Fibroblast of lung (primary cell): ENCODE results near the gene OR5AS1.

Experiments
- CTCF ChIP-seq, 2 donors: IDR thresholded peaks in 1 of 2; conservative IDR thresholded peaks in 1 of 2; 1 replicate in 1 of 2; 2 replicates in 1 of 2; pipeline ENCODE4 v1.5.1; 2011 to 2012; ENCODE audit warnings: low read length in 2 of 2, control low read depth in 1 of 2, inconsistent platforms in 1 of 2, low read depth in 1 of 2, mild to moderate bottlenecking in 1 of 2
- EZH2 ChIP-seq: IDR thresholded peaks from 2 replicates; pipeline ENCODE4 v1.5.1; 2012; ENCODE audit warnings: low read length, control low read depth, mild to moderate bottlenecking; ENCODE audit errors: missing control alignments

- TF ChIP-seq CTCF (conservative IDR thresholded peaks at IDR 0.05 in 1 of 2, IDR thresholded peaks at IDR 0.05 in 1 of 2; ENCODE audit: low read depth in 1 of 2, low read length in 2 of 2) (no peak), EZH2 (no peak)
Observed at GRCh38 chr11:56010716-56011115, 16.7 kb upstream of the OR5AS1 start.
